ENCODE measurements around the gene NR5A1. TPM values are rescaled to one million over a fixed set of nuclear protein-coding genes. Genes with fewer than 3 reads are reported as not detected.
A peak's percentile ranks its signal among the peaks of the same experiment; 100 is the strongest.

NR5A1 gene
- total RNA-seq, 1 donor from 2014 or later = not detected

DNA sequence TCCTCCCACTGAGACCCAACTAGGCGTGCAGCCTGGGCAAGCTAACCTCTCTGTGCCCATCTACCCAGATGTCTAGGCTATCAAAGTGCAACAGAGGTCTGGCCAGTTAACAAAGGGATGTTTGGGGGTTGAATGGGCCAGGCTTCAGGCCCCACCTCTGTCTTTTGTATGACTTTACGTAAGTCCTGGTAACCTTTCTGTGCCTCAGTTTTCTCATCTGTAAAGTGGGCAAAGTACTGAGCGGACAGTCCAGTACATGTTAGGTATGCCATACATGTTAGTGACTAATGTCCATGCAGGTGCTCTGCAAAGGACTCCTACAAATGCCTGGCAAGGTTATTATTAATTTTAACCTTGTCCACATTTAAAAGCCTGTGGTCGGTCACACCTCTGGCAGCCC, 14.0 kb downstream of the NR5A1 start:
- Histone ChIP-seq H3K36me3 (ENCODE audit: control insufficient read depth, insufficient read depth, low read length) (no peaks in the 10 kb centered on the region), H3K27me3 (ENCODE audit: control insufficient read depth, insufficient read depth, low read length) (peaks cover 8% of the 10 kb centered on the region), H3K4me3 (ENCODE audit: low read depth, low read length) (no peak overlapping the region)
- FAIRE-seq (no peak), DNase-seq (ENCODE audit: low read depth) (no peak)
- TF ChIP-seq, protein P1, sequence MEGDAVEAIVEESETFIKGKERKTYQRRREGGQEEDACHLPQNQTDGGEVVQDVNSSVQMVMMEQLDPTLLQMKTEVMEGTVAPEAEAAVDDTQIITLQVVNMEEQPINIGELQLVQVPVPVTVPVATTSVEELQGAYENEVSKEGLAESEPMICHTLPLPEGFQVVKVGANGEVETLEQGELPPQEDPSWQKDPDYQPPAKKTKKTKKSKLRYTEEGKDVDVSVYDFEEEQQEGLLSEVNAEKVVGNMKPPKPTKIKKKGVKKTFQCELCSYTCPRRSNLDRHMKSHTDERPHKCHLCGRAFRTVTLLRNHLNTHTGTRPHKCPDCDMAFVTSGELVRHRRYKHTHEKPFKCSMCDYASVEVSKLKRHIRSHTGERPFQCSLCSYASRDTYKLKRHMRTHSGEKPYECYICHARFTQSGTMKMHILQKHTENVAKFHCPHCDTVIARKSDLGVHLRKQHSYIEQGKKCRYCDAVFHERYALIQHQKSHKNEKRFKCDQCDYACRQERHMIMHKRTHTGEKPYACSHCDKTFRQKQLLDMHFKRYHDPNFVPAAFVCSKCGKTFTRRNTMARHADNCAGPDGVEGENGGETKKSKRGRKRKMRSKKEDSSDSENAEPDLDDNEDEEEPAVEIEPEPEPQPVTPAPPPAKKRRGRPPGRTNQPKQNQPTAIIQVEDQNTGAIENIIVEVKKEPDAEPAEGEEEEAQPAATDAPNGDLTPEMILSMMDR (IDR thresholded peaks at IDR 0.05; ENCODE audit: insufficient read depth, low read length, severe bottlenecking) = no peak

DNA sequence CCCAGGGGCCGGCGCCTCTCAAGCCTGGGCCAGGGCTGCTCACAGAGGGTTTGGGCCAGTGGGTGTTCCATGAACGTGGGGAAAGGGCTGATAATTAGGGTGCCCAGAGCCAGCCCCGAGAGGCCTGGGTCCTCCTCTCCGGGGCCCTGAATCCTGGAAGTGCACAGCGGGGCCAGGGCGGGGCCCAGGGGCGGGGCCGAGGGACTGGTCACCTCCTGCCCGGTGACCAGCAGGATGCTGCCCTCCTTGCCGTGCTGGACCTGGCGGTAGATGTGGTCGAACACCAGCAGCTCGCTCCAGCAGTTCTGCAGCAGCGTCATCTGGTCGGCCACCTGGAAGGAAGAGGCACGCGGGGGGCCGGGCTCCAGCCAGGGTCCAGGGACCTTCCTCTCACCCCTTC, 14.4 kb downstream of the NR5A1 start:
- FAIRE-seq = no peak

DNA sequence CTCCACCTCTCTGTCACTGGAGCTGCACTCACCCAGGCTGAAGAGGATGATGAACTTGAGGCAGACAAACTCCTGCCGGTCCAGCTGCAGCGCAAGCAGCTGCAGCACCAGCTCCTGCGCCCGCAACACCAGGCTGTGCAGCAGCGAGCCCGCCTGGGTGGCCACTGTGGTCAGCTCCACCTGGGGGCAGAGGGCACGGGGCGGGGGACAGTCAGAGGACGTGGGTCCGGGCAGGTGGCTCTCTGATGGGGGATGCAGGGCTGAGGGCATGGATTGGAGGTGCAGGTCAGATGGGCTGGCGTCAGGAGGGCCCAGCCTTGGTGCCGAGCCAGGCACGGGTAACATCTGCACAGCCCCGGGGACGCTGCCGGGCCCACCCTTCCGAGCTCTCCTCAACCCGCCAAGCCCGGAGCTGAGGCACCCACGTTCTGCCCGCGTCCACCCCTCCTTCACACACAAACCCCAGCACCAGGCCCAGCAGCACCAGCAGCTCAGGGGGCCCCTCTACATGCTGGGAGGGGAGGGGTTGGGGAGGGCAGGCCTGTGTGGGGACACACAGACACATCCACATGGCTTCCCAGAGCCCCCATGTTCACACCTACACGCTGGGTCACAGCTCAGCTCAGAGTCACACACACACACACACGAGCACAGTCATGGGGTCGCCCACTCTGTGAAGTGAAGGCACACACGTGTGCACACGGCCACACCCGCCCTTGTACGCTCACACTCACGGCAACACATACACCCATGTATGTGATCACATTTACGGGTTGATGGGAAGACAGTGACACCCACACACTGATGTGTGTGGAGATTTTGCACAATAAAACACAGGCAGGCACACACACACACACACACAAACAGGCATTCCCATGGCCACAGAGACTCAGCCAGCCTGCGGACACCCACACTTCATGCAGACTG, 15.9 kb downstream of the NR5A1 start:
- FAIRE-seq = peak; percentile 18
- TF ChIP-seq, protein P1 (IDR thresholded peaks at IDR 0.05; ENCODE audit: insufficient read depth, low read length, severe bottlenecking) = no peak
- no peak for DNase-seq (ENCODE audit: low read depth)
- Histone ChIP-seq H3K36me3 (ENCODE audit: control insufficient read depth, insufficient read depth, low read length) (no peaks in the 10 kb centered on the region), H3K4me3 (ENCODE audit: low read depth, low read length) (no peak overlapping the region), H3K27me3 (ENCODE audit: control insufficient read depth, insufficient read depth, low read length) (peaks cover 18% of the 10 kb centered on the region)

More for the DNA sequence above, 14.4 kb downstream of the NR5A1 start:
- Histone ChIP-seq H3K4me3 (ENCODE audit: low read depth, low read length) (no peak overlapping the region), H3K36me3 (ENCODE audit: control insufficient read depth, insufficient read depth, low read length) (no peaks in the 10 kb centered on the region), H3K27me3 (ENCODE audit: control insufficient read depth, insufficient read depth, low read length) (peaks cover 7% of the 10 kb centered on the region)
- no peak for DNase-seq (ENCODE audit: low read depth)
- TF ChIP-seq, protein P1 (IDR thresholded peaks at IDR 0.05; ENCODE audit: insufficient read depth, low read length, severe bottlenecking) = no peak

GRCh38 chr9:124490004-124490403, 17.2 kb downstream of the NR5A1 start:
- TF ChIP-seq, protein P1 (IDR thresholded peaks at IDR 0.05; ENCODE audit: insufficient read depth, low read length, severe bottlenecking) = no peak
- DNase-seq (ENCODE audit: low read depth) (no peak), FAIRE-seq (no peak)
- H3K27me3 ChIP-seq (ENCODE audit: control insufficient read depth, insufficient read depth, low read length) = peaks cover 18% of the 10 kb centered on the region
- H3K36me3 ChIP-seq (ENCODE audit: control insufficient read depth, insufficient read depth, low read length) = no peaks in the 10 kb centered on the region
- no peak overlapping the region for H3K4me3 ChIP-seq (ENCODE audit: low read depth, low read length)

DNA sequence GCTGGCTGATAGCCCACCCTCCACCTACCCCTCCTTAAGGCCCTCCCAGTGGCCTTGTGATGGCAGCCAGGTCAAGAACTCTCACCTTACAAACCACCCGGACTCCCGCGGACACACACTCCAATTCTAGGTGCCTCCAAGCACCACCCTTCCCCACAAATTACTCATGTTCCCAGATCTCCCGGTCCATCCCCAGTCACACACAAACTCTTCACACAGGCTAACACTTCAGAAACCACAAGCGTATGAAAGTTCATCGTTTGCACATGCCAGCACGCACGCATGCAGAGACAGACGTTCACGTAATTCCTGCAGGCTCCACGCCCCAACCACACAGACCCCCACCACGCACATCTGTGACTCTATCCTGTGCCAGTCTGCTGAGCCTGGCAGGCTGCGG, 18.0 kb downstream of the NR5A1 start:
- peak; percentile 85 for FAIRE-seq
- peaks cover 18% of the 10 kb centered on the region for H3K27me3 ChIP-seq (ENCODE audit: control insufficient read depth, insufficient read depth, low read length)

More for the DNA sequence above, 18.0 kb downstream of the NR5A1 start:
- TF ChIP-seq, protein P1 (IDR thresholded peaks at IDR 0.05; ENCODE audit: insufficient read depth, low read length, severe bottlenecking) = no peak
- Histone ChIP-seq H3K36me3 (ENCODE audit: control insufficient read depth, insufficient read depth, low read length) (no peaks in the 10 kb centered on the region), H3K4me3 (ENCODE audit: low read depth, low read length) (no peak overlapping the region)
- DNase-seq (ENCODE audit: low read depth) = peak; percentile 57
